ENCODE measurements around the gene LITAFD. TPM values are rescaled to one million over a fixed set of nuclear protein-coding genes. Genes with fewer than 3 reads are reported as not detected.
A peak's percentile ranks its signal among the peaks of the same experiment; 100 is the strongest.

The LITAFD gene
- polyA plus RNA-seq, 1 of the 3 experiments (the other 2 are of a cell fraction) = not detected

DNA sequence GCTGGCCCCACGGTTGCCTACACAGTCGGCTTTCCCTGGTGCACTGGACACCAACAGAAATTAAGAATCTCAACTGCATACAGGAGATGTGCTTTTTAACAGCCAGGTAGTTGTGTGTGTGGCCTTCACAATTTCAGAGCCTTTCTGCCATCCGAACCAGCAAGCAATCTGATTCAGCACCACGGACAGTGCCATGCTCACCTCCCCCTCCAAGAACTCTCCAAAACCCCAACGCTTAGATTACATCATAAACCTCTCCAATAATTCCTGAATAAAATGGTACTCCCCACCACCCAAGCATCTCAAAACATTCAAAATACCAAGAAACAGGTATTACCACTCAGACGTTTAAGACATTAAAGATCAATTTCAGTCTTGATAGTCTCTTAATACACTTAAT, 49.7 kb downstream of the LITAFD start:
- POLR2A ChIA-PET = no interaction called here
- Histone ChIP-seq H3K9ac (no peak overlapping the region), H3K27ac (ENCODE audit: low read depth in 2 of 2, low read length in 1 of 2) (no peak overlapping the region), H3K4me3 (ENCODE audit: low read depth in 2 of 2, low read length in 1 of 2) (no peak overlapping the region), H3K4me2 (no peak overlapping the region), H4K20me1 (ENCODE audit: insufficient read depth) (peaks cover 100% of the 10 kb centered on the region), H3K4me1 (ENCODE audit: control insufficient read depth in 1 of 2, insufficient read depth in 2 of 2, low read depth in 1 of 2, low read length in 1 of 2) (peaks cover 0 to 2% of the 10 kb centered on the region in 2 experiments; a peak in 1 of 4 replicates), H2AFZ (ENCODE audit: low read depth) (no peak overlapping the region), H3K36me3 (replicated peaks in 1 of 2; ENCODE audit: control insufficient read depth in 1 of 2, insufficient read depth in 2 of 2, low read length in 1 of 2) (peaks cover 21 to 22% of the 10 kb centered on the region in 2 experiments), H3K9me2 (no peaks in the 10 kb centered on the region), H3K27me3 (ENCODE audit: insufficient read depth) (no peaks in the 10 kb centered on the region), H3K9me3 (no peaks in the 10 kb centered on the region), H3F3A (replicated peaks; ENCODE audit: insufficient read depth) (no peaks in the 10 kb centered on the region), H3K79me2 (ENCODE audit: insufficient read depth) (peaks cover 100% of the 10 kb centered on the region)
- 71% methylated on average over 6 of the region's 6 CpGs for WGBS (ENCODE audit: low lambda C conversion rate)
- CTCF ChIA-PET = interaction anchor here (1.4 to 1.5 kb wide), 2 partner anchors 26 to 77 kb away, joined by 4 read pairs; no protein-coding TSS in a partner anchor
- TF ChIP-seq NFIC (IDR thresholded peaks at IDR 0.05; ENCODE audit: borderline replicate concordance) (no peak), FOXM1 (IDR thresholded peaks at IDR 0.05; ENCODE audit: low read depth) (no peak), RFX5 (IDR thresholded peaks at IDR 0.05; ENCODE audit: low read length) (no peak)
- TF ChIP-seq, protein P1, sequence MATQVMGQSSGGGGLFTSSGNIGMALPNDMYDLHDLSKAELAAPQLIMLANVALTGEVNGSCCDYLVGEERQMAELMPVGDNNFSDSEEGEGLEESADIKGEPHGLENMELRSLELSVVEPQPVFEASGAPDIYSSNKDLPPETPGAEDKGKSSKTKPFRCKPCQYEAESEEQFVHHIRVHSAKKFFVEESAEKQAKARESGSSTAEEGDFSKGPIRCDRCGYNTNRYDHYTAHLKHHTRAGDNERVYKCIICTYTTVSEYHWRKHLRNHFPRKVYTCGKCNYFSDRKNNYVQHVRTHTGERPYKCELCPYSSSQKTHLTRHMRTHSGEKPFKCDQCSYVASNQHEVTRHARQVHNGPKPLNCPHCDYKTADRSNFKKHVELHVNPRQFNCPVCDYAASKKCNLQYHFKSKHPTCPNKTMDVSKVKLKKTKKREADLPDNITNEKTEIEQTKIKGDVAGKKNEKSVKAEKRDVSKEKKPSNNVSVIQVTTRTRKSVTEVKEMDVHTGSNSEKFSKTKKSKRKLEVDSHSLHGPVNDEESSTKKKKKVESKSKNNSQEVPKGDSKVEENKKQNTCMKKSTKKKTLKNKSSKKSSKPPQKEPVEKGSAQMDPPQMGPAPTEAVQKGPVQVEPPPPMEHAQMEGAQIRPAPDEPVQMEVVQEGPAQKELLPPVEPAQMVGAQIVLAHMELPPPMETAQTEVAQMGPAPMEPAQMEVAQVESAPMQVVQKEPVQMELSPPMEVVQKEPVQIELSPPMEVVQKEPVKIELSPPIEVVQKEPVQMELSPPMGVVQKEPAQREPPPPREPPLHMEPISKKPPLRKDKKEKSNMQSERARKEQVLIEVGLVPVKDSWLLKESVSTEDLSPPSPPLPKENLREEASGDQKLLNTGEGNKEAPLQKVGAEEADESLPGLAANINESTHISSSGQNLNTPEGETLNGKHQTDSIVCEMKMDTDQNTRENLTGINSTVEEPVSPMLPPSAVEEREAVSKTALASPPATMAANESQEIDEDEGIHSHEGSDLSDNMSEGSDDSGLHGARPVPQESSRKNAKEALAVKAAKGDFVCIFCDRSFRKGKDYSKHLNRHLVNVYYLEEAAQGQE (IDR thresholded peaks at IDR 0.05; ENCODE audit: low read depth, low read length) = peak; percentile 99
- DNase-seq = no peak

DNA sequence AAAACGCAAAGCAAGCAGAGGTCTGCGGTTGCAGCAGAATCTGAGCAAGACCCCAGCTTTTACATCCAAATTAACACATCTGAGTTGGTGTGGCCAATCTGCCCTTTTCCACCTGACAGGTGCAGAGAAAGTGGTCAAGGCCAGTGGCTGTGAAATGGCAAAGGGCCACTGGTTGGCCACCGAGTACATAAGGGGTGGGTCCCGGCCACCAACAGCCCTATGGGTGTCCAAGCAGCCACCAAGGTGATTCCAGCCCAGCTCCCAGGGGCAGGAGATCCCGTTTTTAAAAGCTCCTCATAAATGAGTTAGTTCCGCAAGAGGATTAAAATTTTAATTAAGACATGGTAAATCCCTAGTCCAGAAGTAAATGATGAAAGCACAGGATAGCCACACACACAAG, 52.5 kb downstream of the LITAFD start:
- peaks cover 100% of the 10 kb centered on the region for H4K20me1 ChIP-seq (ENCODE audit: insufficient read depth)
- H3K4me3 ChIP-seq (ENCODE audit: low read depth in 2 of 2, low read length in 1 of 2) = no peak overlapping the region
- no peaks in the 10 kb centered on the region for H3K9me2 ChIP-seq
- no peaks in the 10 kb centered on the region for H3F3A ChIP-seq (replicated peaks; ENCODE audit: insufficient read depth)
- H3K36me3 ChIP-seq (replicated peaks in 1 of 2; ENCODE audit: control insufficient read depth in 1 of 2, insufficient read depth in 2 of 2, low read length in 1 of 2) = peaks cover 6% of the 10 kb centered on the region in 2 experiments
- WGBS (ENCODE audit: low lambda C conversion rate) = 95% methylated on average over 6 of the region's 6 CpGs
- no peak overlapping the region for H3K9ac ChIP-seq
- H3K27me3 ChIP-seq (ENCODE audit: insufficient read depth) = no peaks in the 10 kb centered on the region
- ChIA-PET CTCF (interaction anchor here (0.7 to 8.2 kb wide), 10 partner anchors 13 to 204 kb away, joined by 3 to 72 read pairs (median 5); no protein-coding TSS in a partner anchor), POLR2A (no interaction called here)
- no peaks in the 10 kb centered on the region for H3K9me3 ChIP-seq
- no peak overlapping the region for H3K27ac ChIP-seq (ENCODE audit: low read depth in 2 of 2, low read length in 1 of 2)
- TF ChIP-seq, protein P2, sequence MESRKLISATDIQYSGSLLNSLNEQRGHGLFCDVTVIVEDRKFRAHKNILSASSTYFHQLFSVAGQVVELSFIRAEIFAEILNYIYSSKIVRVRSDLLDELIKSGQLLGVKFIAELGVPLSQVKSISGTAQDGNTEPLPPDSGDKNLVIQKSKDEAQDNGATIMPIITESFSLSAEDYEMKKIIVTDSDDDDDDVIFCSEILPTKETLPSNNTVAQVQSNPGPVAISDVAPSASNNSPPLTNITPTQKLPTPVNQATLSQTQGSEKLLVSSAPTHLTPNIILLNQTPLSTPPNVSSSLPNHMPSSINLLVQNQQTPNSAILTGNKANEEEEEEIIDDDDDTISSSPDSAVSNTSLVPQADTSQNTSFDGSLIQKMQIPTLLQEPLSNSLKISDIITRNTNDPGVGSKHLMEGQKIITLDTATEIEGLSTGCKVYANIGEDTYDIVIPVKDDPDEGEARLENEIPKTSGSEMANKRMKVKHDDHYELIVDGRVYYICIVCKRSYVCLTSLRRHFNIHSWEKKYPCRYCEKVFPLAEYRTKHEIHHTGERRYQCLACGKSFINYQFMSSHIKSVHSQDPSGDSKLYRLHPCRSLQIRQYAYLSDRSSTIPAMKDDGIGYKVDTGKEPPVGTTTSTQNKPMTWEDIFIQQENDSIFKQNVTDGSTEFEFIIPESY (IDR thresholded peaks at IDR 0.05; ENCODE audit: borderline replicate concordance, low read depth) = no peak
- no peak for TF ChIP-seq EZH2phosphoT487 (IDR thresholded peaks at IDR 0.05; ENCODE audit: borderline replicate concordance, low read depth)
- no peak for TF ChIP-seq YY1 (IDR thresholded peaks at IDR 0.05; ENCODE audit: low read depth)
- no peak for TF ChIP-seq RXRA (IDR thresholded peaks at IDR 0.05; ENCODE audit: borderline replicate concordance, low read depth)
- TF ChIP-seq TAF1 (IDR thresholded peaks at IDR 0.05; ENCODE audit: borderline replicate concordance, low read depth, low read length) = no peak
- TF ChIP-seq POLR2AphosphoS5 (IDR thresholded peaks at IDR 0.05; ENCODE audit: low read depth, low read length) = no peak
- TF ChIP-seq ELF1 (IDR thresholded peaks at IDR 0.05) = no peak
- TF ChIP-seq GABPA (IDR thresholded peaks at IDR 0.05; ENCODE audit: low read depth) = no peak
- TF ChIP-seq SMC3 (IDR thresholded peaks at IDR 0.05; ENCODE audit: low read depth, low read length) = no peak
- TF ChIP-seq SIN3A (IDR thresholded peaks at IDR 0.05; ENCODE audit: borderline replicate concordance, low read depth, low read length) = no peak
- TF ChIP-seq GATA2 (CRISPR knock-in tag; IDR thresholded peaks at IDR 0.05) = no peak
- H3K4me2 ChIP-seq = no peak overlapping the region
- no peak overlapping the region for H2AFZ ChIP-seq (ENCODE audit: low read depth)
- DNase-seq = no peak
- peaks cover 100% of the 10 kb centered on the region for H3K79me2 ChIP-seq (ENCODE audit: insufficient read depth)
- H3K4me1 ChIP-seq (ENCODE audit: control insufficient read depth in 1 of 2, insufficient read depth in 2 of 2, low read depth in 1 of 2, low read length in 1 of 2) = peaks cover 0 to 4% of the 10 kb centered on the region in 2 experiments; a peak in 1 of 4 replicates
